Colonic mucosa (tissue), 4 donors: Measurements from ENCODE around the gene PRKCE. TPM values are rescaled to one million over a fixed set of nuclear protein-coding genes. Genes with fewer than 3 reads are reported as not detected.
A peak's percentile ranks its signal among the peaks of the same experiment; 100 is the strongest.

Experiments
- DNase-seq: peaks from one replicate; pipeline ENCODE4 v3.0.0-alpha.2; 2020
- H3K27ac ChIP-seq: fragments of 200-600 bp; one replicate; pipeline ENCODE4 v1.8.0; 2021
- H3K27me3 ChIP-seq: fragments of 200-600 bp; one replicate; pipeline ENCODE4 v1.8.0; 2021
- H3K36me3 ChIP-seq: fragments of 200-600 bp; one replicate; pipeline ENCODE4 v1.8.0; 2021
- H3K4me1 ChIP-seq: fragments of 200-600 bp; one replicate; pipeline ENCODE4 v1.8.0; 2021; ENCODE audit warnings: mild to moderate bottlenecking
- H3K4me3 ChIP-seq: fragments of 200-600 bp; one replicate; pipeline ENCODE4 v1.8.0; 2021
- H3K9ac ChIP-seq, 2 donors: one replicate each; pipeline ENCODE4 v1.7.0; 2013; ENCODE audit warnings: control low read depth in 2 of 2, low read depth in 2 of 2, low read length in 2 of 2
- H3K9me3 ChIP-seq: fragments of 200-600 bp; one replicate; pipeline ENCODE4 v1.8.0; 2021
- CTCF ChIP-seq: fragments of 200-600 bp; IDR thresholded peaks from one replicate; pipeline ENCODE4 v1.8.0; 2022; ENCODE audit warnings: antibody characterized with exemption, mild to moderate bottlenecking
- intact Hi-C: fragments of 100-400 bp; cut with DNase I; formaldehyde crosslinking; loops from one replicate; pipeline ENCODE4 v1.14.1; 2022
- total RNA-seq, 2 donors: library from RNA; stranded (reverse); fragmentation: NEBNext Ultra II Directional in 1 of 2; extraction: Animal tissue kit (Norgen Biotek cat#: 25700) in 1 of 2; gene quantifications; one replicate each; pipeline ENCODE4 v1.2.1, GENCODE V29; 2021
- donor health status: healthy.
- donor health status: DM: no; HTN: no; CAD: no.
- donor health status: DM: no; HTN: no; CAD: no.

The PRKCE gene
- total RNA-seq, 2 donors from 2014 or later: 17.5 to 25.8 TPM

DNA sequence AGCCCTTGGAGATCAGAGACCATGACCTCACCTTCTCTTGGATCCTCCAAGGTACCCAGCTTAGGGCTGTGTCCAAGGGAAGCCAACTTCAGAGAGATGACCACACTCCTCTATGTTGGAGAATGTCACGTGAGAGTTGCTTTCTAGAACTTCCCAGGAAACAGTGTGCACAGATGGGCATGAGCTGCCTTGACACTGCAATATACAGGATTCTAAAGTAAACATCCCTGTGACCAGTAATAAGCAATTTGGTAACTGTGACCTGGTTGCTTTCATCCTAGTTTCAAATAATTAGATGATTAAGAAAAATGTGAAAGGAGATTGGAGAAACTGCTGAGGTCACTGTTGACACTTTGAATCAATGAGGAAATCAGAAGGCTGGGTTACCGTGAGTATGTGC is 464.7 kb downstream of the PRKCE start:
- Histone ChIP-seq H3K9me3 (no peaks in the 10 kb centered on the region), H3K9ac (no peak overlapping the region), H3K4me3 (no peak overlapping the region), H3K27ac (no peak overlapping the region), H3K36me3 (no peaks in the 10 kb centered on the region), H3K27me3 (no peaks in the 10 kb centered on the region), H3K4me1 (no peaks in the 10 kb centered on the region)
- DNase-seq: no peak
- TF ChIP-seq CTCF: no peak
- intact Hi-C loops: no loop called here

DNA sequence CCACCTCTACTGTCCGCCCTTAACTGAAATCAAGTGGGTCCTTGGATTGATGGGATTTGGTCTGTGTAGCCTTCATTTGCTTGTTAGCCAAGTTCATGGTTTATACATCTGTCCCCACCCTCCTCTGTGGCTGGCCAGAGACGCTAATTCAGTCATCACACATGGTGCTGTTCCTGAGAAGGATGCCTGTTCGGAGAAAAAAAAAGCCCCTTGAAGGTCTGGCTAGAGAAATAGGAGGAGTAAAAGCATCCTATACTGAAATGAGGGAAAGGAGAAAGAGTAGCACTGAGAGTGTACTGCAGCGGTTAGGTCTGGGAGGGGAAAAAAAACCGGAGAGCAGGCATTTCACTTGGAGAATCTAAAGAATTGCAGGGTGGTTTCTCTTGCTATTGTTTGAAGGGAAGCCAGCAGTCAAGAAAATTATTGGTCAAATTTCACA is 465.1 kb downstream of the PRKCE start:
- Histone ChIP-seq H3K4me3 (no peak overlapping the region), H3K4me1 (peaks cover 3% of the 10 kb centered on the region), H3K9ac (no peak overlapping the region), H3K27ac (peak overlapping the region; percentile 34), H3K9me3 (no peaks in the 10 kb centered on the region), H3K36me3 (no peaks in the 10 kb centered on the region), H3K27me3 (no peaks in the 10 kb centered on the region)
- TF ChIP-seq CTCF: no peak
- intact Hi-C loops: no loop called here
- DNase-seq: no peak

DNA sequence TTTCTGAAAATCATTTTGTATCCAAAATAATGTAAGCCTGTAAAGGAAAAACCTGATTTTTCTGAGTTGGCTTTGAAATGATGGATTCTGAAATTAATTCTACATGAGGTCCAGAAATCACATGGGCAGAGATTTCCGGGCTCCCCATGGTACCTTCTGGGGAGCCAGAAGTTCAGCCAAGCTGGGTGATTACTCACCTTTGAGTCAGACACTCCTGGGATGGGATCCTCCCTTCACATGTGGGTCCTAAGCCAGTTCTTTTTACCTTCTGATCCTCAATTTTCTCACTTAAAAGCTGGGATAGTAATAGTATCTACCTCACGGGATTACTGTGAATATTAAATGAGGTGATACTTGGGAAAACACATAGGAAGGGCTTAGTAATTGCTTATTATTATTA is 465.9 kb downstream of the PRKCE start:
- Histone ChIP-seq H3K27me3 (no peaks in the 10 kb centered on the region), H3K9me3 (no peaks in the 10 kb centered on the region), H3K36me3 (no peaks in the 10 kb centered on the region), H3K4me1 (peaks cover 9% of the 10 kb centered on the region), H3K27ac (no peak overlapping the region), H3K9ac (no peak overlapping the region), H3K4me3 (no peak overlapping the region)
- no peak for TF ChIP-seq CTCF
- no peak for DNase-seq
- intact Hi-C loops: no loop called here

DNA sequence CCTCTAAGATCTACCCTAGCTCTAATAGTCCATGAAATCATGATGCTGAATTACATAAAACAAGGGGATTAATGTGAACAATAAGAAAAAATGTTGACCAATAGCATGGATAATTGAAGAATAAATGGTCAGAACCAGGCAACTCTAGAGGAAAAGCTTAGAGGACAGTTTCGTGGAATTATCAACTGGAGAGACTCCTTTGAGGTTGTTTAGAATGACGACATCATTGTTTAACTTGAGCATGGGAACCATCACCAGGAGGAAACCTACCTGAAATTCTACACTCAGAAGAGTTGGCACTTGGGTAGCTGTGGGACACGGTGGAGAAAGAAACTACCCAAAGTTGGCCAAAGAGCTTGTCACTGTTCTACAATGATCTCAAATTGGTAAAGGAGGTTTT is 466.5 kb downstream of the PRKCE start:
- intact Hi-C loops: no loop called here
- no peak for TF ChIP-seq CTCF
- Histone ChIP-seq H3K4me3 (no peak overlapping the region), H3K27ac (no peak overlapping the region), H3K4me1 (peaks cover 9% of the 10 kb centered on the region), H3K27me3 (no peaks in the 10 kb centered on the region), H3K36me3 (no peaks in the 10 kb centered on the region), H3K9me3 (no peaks in the 10 kb centered on the region), H3K9ac (no peak overlapping the region)
- DNase-seq: no peak

- intact Hi-C loops: no loop called here
- Histone ChIP-seq H3K4me3 (no peak overlapping the region), H3K4me1 (peaks cover 9% of the 10 kb centered on the region), H3K36me3 (no peaks in the 10 kb centered on the region), H3K27me3 (no peaks in the 10 kb centered on the region), H3K9ac (no peak overlapping the region), H3K27ac (no peak overlapping the region), H3K9me3 (no peaks in the 10 kb centered on the region)
- DNase-seq: no peak
- TF ChIP-seq CTCF: no peak
These were observed 467.3 kb downstream of the PRKCE start for GRCh38 chr2:46118656-46119371.
